ENCODE results near the gene KRT76.

The KRT76 gene

DNA sequence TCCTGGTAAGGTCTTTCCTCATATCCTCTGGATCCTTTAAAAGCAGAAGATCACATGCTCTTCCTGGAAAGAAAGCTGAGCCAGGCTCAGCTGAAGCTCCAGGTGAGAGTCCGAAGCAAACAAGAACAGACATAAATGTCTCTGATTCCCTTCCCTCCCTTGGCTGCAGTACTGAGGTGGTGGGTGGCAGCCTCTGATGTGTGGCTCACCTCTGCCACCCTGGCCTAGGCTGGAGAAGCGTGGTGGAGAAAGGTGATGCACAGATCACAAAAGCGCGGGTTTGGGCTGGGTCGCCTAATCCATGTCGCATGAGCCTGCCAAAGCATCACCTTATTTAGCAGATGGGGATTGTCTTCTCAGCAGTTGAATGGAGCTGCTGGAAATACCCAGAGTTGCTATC is 2.8 kb upstream of the KRT76 start:
- Histone ChIP-seq H3K27me3 (ENCODE audit: insufficient read depth, poor library complexity, severe bottlenecking) (peaks cover 10% of the 10 kb centered on the region), H3K4me3 (replicated peaks; ENCODE audit: insufficient read depth, low read length) (no peak overlapping the region), H3K27ac (replicated peaks) (no peak overlapping the region)
- no peak for DNase-seq (ENCODE audit: low read depth in 1 of 2, low spot score in 1 of 2)
- no peak for TF ChIP-seq GABPA (IDR thresholded peaks at IDR 0.05; ENCODE audit: low read depth)
- no peak for TF ChIP-seq SPI1 (IDR thresholded peaks at IDR 0.05; ENCODE audit: borderline replicate concordance, low read depth)
- TF ChIP-seq, protein P1, sequence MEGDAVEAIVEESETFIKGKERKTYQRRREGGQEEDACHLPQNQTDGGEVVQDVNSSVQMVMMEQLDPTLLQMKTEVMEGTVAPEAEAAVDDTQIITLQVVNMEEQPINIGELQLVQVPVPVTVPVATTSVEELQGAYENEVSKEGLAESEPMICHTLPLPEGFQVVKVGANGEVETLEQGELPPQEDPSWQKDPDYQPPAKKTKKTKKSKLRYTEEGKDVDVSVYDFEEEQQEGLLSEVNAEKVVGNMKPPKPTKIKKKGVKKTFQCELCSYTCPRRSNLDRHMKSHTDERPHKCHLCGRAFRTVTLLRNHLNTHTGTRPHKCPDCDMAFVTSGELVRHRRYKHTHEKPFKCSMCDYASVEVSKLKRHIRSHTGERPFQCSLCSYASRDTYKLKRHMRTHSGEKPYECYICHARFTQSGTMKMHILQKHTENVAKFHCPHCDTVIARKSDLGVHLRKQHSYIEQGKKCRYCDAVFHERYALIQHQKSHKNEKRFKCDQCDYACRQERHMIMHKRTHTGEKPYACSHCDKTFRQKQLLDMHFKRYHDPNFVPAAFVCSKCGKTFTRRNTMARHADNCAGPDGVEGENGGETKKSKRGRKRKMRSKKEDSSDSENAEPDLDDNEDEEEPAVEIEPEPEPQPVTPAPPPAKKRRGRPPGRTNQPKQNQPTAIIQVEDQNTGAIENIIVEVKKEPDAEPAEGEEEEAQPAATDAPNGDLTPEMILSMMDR (IDR thresholded peaks at IDR 0.05; ENCODE audit: insufficient read depth, low read length), result no peak
- TF ChIP-seq, protein P2, sequence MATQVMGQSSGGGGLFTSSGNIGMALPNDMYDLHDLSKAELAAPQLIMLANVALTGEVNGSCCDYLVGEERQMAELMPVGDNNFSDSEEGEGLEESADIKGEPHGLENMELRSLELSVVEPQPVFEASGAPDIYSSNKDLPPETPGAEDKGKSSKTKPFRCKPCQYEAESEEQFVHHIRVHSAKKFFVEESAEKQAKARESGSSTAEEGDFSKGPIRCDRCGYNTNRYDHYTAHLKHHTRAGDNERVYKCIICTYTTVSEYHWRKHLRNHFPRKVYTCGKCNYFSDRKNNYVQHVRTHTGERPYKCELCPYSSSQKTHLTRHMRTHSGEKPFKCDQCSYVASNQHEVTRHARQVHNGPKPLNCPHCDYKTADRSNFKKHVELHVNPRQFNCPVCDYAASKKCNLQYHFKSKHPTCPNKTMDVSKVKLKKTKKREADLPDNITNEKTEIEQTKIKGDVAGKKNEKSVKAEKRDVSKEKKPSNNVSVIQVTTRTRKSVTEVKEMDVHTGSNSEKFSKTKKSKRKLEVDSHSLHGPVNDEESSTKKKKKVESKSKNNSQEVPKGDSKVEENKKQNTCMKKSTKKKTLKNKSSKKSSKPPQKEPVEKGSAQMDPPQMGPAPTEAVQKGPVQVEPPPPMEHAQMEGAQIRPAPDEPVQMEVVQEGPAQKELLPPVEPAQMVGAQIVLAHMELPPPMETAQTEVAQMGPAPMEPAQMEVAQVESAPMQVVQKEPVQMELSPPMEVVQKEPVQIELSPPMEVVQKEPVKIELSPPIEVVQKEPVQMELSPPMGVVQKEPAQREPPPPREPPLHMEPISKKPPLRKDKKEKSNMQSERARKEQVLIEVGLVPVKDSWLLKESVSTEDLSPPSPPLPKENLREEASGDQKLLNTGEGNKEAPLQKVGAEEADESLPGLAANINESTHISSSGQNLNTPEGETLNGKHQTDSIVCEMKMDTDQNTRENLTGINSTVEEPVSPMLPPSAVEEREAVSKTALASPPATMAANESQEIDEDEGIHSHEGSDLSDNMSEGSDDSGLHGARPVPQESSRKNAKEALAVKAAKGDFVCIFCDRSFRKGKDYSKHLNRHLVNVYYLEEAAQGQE (IDR thresholded peaks at IDR 0.05; ENCODE audit: insufficient replicate concordance, low read depth), result no peak
- no peak for TF ChIP-seq POLR2AphosphoS5 (IDR thresholded peaks at IDR 0.05; ENCODE audit: low read depth)

DNA sequence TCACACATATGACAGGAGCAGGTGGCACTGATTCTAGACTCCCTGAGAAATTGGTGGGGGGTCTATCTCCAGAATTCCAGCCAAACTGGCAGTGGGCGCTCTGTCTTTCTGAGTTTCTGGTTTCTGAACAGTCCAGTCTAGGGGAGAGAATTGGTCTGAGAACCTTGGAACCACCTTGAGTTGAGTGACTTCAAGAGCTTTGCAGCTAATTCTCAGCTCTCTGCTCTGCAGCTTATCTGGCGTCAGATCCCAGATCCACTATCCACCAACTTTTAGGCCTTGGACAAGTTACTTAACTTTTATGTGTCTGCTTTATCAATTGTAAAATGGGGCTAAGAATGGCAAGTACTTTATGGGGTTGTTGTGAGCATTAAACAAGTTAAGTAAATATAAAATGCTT is 1.7 kb upstream of the KRT76 start:
- Histone ChIP-seq H3K27me3 (ENCODE audit: insufficient read depth, poor library complexity, severe bottlenecking) (peaks cover 10% of the 10 kb centered on the region), H3K4me3 (replicated peaks; ENCODE audit: insufficient read depth, low read length) (no peak overlapping the region), H3K27ac (replicated peaks) (no peak overlapping the region)
- no peak for DNase-seq (ENCODE audit: low read depth in 1 of 2, low spot score in 1 of 2)
- TF ChIP-seq, protein P2 (IDR thresholded peaks at IDR 0.05; ENCODE audit: insufficient replicate concordance, low read depth), result no peak
- TF ChIP-seq POLR2AphosphoS5 (IDR thresholded peaks at IDR 0.05; ENCODE audit: low read depth) (no peak), SPI1 (IDR thresholded peaks at IDR 0.05; ENCODE audit: borderline replicate concordance, low read depth) (no peak), GABPA (IDR thresholded peaks at IDR 0.05; ENCODE audit: low read depth) (no peak)
- TF ChIP-seq, protein P1 (IDR thresholded peaks at IDR 0.05; ENCODE audit: insufficient read depth, low read length), result no peak

DNA sequence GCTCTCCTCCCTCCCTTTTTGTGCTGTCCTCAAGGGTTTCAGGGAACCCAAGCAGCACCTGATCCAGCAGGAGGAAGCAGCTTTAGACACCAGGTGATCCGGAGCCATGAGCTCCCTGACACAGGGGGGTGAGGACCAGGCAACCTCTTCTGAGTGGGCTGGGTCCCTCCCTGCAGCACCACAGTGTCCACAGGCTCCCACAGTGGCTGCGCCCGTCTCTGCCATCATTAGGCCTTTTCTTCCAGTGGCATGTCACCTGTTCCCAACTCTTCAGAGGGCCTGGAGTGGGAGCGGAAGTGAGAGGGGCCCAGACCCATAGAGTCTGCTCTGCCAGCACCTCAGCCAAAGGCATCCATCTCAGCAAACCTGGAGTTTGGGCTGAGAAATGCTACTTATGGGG is 421 bp upstream of the KRT76 start:
- H3K4me3 ChIP-seq (replicated peaks; ENCODE audit: insufficient read depth, low read length), result no peak overlapping the region
- DNase-seq (ENCODE audit: low read depth in 1 of 2, low spot score in 1 of 2), result no peak
- peaks cover 10% of the 10 kb centered on the region for H3K27me3 ChIP-seq (ENCODE audit: insufficient read depth, poor library complexity, severe bottlenecking)
- no peak overlapping the region for H3K27ac ChIP-seq (replicated peaks)
- TF ChIP-seq, protein P1 (IDR thresholded peaks at IDR 0.05; ENCODE audit: insufficient read depth, low read length), result no peak
- no peak for TF ChIP-seq GABPA (IDR thresholded peaks at IDR 0.05; ENCODE audit: low read depth)
- TF ChIP-seq POLR2AphosphoS5 (IDR thresholded peaks at IDR 0.05; ENCODE audit: low read depth), result no peak
- TF ChIP-seq, protein P2 (IDR thresholded peaks at IDR 0.05; ENCODE audit: insufficient replicate concordance, low read depth), result no peak
- TF ChIP-seq SPI1 (IDR thresholded peaks at IDR 0.05; ENCODE audit: borderline replicate concordance, low read depth), result no peak

Measured in HL-60 (cell line).